SK-N-SH treated with all-trans-retinoic acid at 6 μM for 48 hours (cell line): ENCODE data around the gene ETV6.

Source experiments
- ARNTL ChIP-seq: fragments of 450-650 bp; formaldehyde crosslinking; IDR thresholded peaks from 2 replicates; pipeline ENCODE4 v1.5.0; 2020; ENCODE audit warnings: low read depth, mild to moderate bottlenecking, moderate library complexity, borderline replicate concordance
- ESRRG ChIP-seq: fragments of 250-450 bp; sonication (Bioruptor Pico); IDR thresholded peaks from 2 replicates; pipeline ENCODE4 v1.6.1; 2021; ENCODE audit warnings: mild to moderate bottlenecking
- PATZ1 ChIP-seq: fragments of 250-450 bp; sonication (Bioruptor Pico); IDR thresholded peaks from 2 replicates; pipeline ENCODE4 v1.8.0; 2020; ENCODE audit warnings: mild to moderate bottlenecking, moderate library complexity, borderline replicate concordance
- TCF4 ChIP-seq: fragments of 250-450 bp; sonication (Bioruptor Pico); IDR thresholded peaks from 2 replicates; pipeline ENCODE4 v1.8.0; 2021; ENCODE audit warnings: mild to moderate bottlenecking, moderate library complexity, borderline replicate concordance
- TSHZ2 ChIP-seq: fragments of 250-450 bp; sonication (Bioruptor Pico); IDR thresholded peaks from 2 replicates; pipeline ENCODE4 v1.5.0; 2020; ENCODE audit warnings: mild to moderate bottlenecking, moderate library complexity
- ZFP30 ChIP-seq: fragments of 450-650 bp; formaldehyde crosslinking; IDR thresholded peaks from 2 replicates; pipeline ENCODE4 v1.5.0; 2022; ENCODE audit warnings: mild to moderate bottlenecking, moderate library complexity
- TF ChIP-seq, protein P1 (sequence below): fragments of 250-450 bp; sonication (Bioruptor Pico); IDR thresholded peaks from 2 replicates; pipeline ENCODE4 v1.5.1; 2021; ENCODE audit warnings: mild to moderate bottlenecking, moderate library complexity

DNA sequence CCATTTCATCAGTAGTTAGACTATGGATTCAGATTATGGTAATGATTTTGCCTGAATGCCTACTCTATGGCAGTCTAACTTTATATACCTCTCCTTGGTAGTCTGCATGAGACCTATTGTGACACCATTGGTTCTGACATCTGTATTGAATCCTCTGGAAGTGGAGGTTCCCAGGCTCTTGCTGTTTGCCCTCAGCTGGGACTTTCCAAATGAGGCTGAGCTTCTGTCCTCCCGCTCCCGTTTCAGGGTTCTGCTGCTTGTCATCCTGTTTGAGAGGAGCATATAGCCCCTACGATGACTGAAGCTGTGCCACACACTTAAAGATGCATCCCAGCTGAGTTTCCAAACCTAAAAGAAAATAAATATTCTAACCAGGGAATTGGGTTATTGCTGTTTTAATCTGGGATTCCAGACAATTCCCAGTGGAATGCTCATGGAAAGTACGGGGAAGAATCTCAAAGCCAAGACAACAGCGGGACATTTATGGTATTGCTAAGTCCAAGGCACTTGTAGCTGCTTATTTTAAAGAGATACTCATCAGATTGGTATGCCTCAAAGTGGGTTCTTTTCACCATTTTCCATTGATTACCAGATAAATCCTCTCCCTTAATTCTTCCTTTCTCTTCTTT is 105.9 kb downstream of the ETV6 start:
- TF ChIP-seq TSHZ2 (CRISPR knock-in tag) (no peak), ZFP30 (CRISPR knock-in tag) (no peak), ARNTL (CRISPR knock-in tag) (no peak), TCF4 (no peak), ESRRG (CRISPR knock-in tag) (no peak), PATZ1 (CRISPR knock-in tag) (no peak)
- TF ChIP-seq, protein P1, sequence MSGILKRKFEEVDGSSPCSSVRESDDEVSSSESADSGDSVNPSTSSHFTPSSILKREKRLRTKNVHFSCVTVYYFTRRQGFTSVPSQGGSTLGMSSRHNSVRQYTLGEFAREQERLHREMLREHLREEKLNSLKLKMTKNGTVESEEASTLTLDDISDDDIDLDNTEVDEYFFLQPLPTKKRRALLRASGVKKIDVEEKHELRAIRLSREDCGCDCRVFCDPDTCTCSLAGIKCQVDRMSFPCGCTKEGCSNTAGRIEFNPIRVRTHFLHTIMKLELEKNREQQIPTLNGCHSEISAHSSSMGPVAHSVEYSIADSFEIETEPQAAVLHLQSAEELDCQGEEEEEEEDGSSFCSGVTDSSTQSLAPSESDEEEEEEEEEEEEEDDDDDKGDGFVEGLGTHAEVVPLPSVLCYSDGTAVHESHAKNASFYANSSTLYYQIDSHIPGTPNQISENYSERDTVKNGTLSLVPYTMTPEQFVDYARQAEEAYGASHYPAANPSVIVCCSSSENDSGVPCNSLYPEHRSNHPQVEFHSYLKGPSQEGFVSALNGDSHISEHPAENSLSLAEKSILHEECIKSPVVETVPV (CRISPR knock-in tag), result no peak
